ENCODE results near the gene RAB3GAP1. TPM values are rescaled to one million over a fixed set of nuclear protein-coding genes. Genes with fewer than 3 reads are reported as not detected.

RAB3GAP1 gene
- total RNA-seq, 1 experiment from 2014 or later = 32.0 TPM

DNA sequence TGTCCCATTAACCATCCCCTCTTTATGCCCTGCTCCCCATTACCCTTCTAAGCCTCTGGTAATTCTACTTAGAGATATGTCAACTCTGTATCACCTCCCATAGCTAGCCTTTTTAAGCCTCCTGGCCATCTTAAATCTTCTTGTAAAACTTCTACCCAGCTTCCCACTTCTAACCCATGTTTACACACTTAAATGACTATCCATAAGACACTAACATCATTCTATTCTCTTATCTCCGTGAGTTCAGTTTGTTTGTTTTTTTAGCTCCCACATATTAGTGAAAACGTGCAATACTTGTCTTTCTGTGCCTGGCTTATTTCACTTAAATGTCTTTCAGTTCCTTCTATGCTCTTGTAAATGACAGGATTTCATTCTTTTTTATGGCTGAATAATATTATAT lies 42.4 kb downstream of the RAB3GAP1 start:
- Histone ChIP-seq H3K18ac (ENCODE audit: insufficient read length, low read depth, low read length) (no peak overlapping the region), H3K4me1 (ENCODE audit: insufficient read depth, low read length) (no peaks in the 10 kb centered on the region), H4K91ac (ENCODE audit: insufficient read length, low read depth, low read length) (no peak overlapping the region), H3K4me2 (ENCODE audit: insufficient read depth, insufficient read length, low read length) (no peak overlapping the region), H2BK12ac (ENCODE audit: insufficient read length, low read depth, low read length) (no peak overlapping the region), H2BK15ac (ENCODE audit: low read depth, low read length) (no peak overlapping the region), H3K27ac (ENCODE audit: insufficient read length, low read depth, low read length) (no peak overlapping the region), H3K56ac (ENCODE audit: insufficient read length, low read depth, low read length) (no peak overlapping the region), H3K14ac (ENCODE audit: insufficient read depth, low read length) (no peak overlapping the region), H4K5ac (ENCODE audit: insufficient read length, low read depth, low read length) (no peak overlapping the region), H3T11ph (ENCODE audit: low read length) (no peak overlapping the region), H3K27me3 (ENCODE audit: insufficient read depth, low read length) (no peaks in the 10 kb centered on the region), H3K4ac (ENCODE audit: low read depth, low read length) (no peak overlapping the region), H3K79me1 (ENCODE audit: insufficient read depth, low read depth, low read length, poor library complexity, severe bottlenecking) (no peaks in the 10 kb centered on the region), H2AFZ (ENCODE audit: low read length) (no peak overlapping the region), H2BK120ac (ENCODE audit: low read depth, low read length, poor library complexity, severe bottlenecking) (no peak overlapping the region), H2BK20ac (ENCODE audit: low read depth, low read length, poor library complexity, severe bottlenecking) (no peak overlapping the region), H4K20me1 (ENCODE audit: control insufficient read depth, insufficient read depth, insufficient read length) (no peaks in the 10 kb centered on the region), H2BK5ac (ENCODE audit: insufficient read length, low read length) (no peak overlapping the region), H3K9ac (ENCODE audit: extremely low read depth, insufficient read length, low read length) (no peak overlapping the region), H3K79me2 (ENCODE audit: insufficient read depth, low read length) (no peaks in the 10 kb centered on the region), H3K23ac (ENCODE audit: insufficient read length, low read depth, low read length) (no peak overlapping the region), H4K8ac (replicated peaks; ENCODE audit: insufficient read length, low read depth, low read length) (no peak overlapping the region), H3K23me2 (ENCODE audit: insufficient read length, low read depth, low read length, poor library complexity, severe bottlenecking) (no peaks in the 10 kb centered on the region), H2AK5ac (ENCODE audit: insufficient read length, low read length) (no peak overlapping the region), H3K9me3 (ENCODE audit: control insufficient read depth, low read depth, low read length) (no peaks in the 10 kb centered on the region)
- Mint-ChIP-seq H3K4me1 (no peaks in the 10 kb centered on the region), H3K4me3 (no peak overlapping the region), H3K27me3 (ENCODE audit: low read depth) (no peaks in the 10 kb centered on the region), H3K27ac (no peak overlapping the region), H3K9me3 (peaks cover 0 to under 1% of the 10 kb centered on the region in 2 experiments; a peak in 1 of 5 replicates), H3K36me3 (ENCODE audit: insufficient read depth in 1 of 3, low read depth in 3 of 3) (peaks cover 6 to 14% (median 12%) of the 10 kb centered on the region in 3 experiments; a peak in 6 of 7 replicates)
- TF ChIP-seq, protein P1, sequence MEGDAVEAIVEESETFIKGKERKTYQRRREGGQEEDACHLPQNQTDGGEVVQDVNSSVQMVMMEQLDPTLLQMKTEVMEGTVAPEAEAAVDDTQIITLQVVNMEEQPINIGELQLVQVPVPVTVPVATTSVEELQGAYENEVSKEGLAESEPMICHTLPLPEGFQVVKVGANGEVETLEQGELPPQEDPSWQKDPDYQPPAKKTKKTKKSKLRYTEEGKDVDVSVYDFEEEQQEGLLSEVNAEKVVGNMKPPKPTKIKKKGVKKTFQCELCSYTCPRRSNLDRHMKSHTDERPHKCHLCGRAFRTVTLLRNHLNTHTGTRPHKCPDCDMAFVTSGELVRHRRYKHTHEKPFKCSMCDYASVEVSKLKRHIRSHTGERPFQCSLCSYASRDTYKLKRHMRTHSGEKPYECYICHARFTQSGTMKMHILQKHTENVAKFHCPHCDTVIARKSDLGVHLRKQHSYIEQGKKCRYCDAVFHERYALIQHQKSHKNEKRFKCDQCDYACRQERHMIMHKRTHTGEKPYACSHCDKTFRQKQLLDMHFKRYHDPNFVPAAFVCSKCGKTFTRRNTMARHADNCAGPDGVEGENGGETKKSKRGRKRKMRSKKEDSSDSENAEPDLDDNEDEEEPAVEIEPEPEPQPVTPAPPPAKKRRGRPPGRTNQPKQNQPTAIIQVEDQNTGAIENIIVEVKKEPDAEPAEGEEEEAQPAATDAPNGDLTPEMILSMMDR (conservative IDR thresholded peaks at IDR 0.05) = no peak
- no CpG with 5 or more reads among the region's 2 CpGs for WGBS (ENCODE audit: extremely low coverage, insufficient read length, low lambda C conversion rate)
- no peak for DNase-seq

Measured in H9 (cell line).